ENCODE results near the gene AKR7A2. TPM values are rescaled to one million over a fixed set of nuclear protein-coding genes. Genes with fewer than 3 reads are reported as not detected.

Gene AKR7A2
- total and polyA plus RNA-seq, 10 of the 15 experiments (the other 5 are each of a cell fraction or from before 2014, with no cell fraction given) = 1.3 to 114 (median 48.0) TPM

- ChIA-PET RAD21 (ENCODE audit: unreplicated experiment) (no interaction called here), SMC1A (ENCODE audit: uncharacterized antibody, unreplicated experiment) (no interaction called here), CTCF (no interaction called here), POLR2A (no interaction called here)
- H2AFZ ChIP-seq (ENCODE audit: control insufficient read depth, low read depth, low read length) = no peak overlapping the region
- DNase-seq (ENCODE audit: low read depth, low spot score) = no peak
- no peak for FAIRE-seq
- peaks cover 4 to 12% of the 10 kb centered on the region in 2 experiments; a peak in 3 of 4 replicates for H3K36me3 ChIP-seq (ENCODE audit: control insufficient read depth in 2 of 2, insufficient read depth in 2 of 2, low read length in 1 of 2)
- no peak overlapping the region for H3K4me3 ChIP-seq
- no TSS peak for BruUV-seq (replicated peaks)
- H3K9ac ChIP-seq (ENCODE audit: control insufficient read depth, insufficient read depth, low read length) = no peak overlapping the region
- H4K20me1 ChIP-seq (ENCODE audit: control insufficient read depth, insufficient read depth) = no peaks in the 10 kb centered on the region
- intact Hi-C loops (cut with micrococcal nuclease; ENCODE audit: unreplicated experiment) (no loop called here), in situ Hi-C loops (cut with MboI) (no loop called here)
- no peaks in the 10 kb centered on the region for H3K79me2 ChIP-seq (ENCODE audit: control insufficient read depth, insufficient read depth, low read length)
- ATAC-seq = no peak
- H3K4me2 ChIP-seq (ENCODE audit: control insufficient read depth, insufficient read depth) = no peak overlapping the region
- WGBS (ENCODE audit: insufficient coverage, insufficient replicate concordance, low lambda C conversion rate, missing lambda C conversion rate) = 92% methylated on average over 3 of the region's 6 CpGs
- H3K27ac ChIP-seq (ENCODE audit: control insufficient read depth, insufficient read depth) = no peak overlapping the region
- H3K9me3 ChIP-seq (replicated peaks; ENCODE audit: control insufficient read depth, insufficient read depth, low read length) = no peaks in the 10 kb centered on the region
- H3K27me3 ChIP-seq (replicated peaks in 1 of 2; ENCODE audit: control insufficient read depth in 2 of 2, insufficient read depth in 2 of 2, low read length in 1 of 2) = no peaks in the 10 kb centered on the region
- no peaks in the 10 kb centered on the region for H3K4me1 ChIP-seq (ENCODE audit: control insufficient read depth, insufficient read depth, low read length)
- TF ChIP-seq RAD51 (IDR thresholded peaks at IDR 0.05) (no peak), MEF2A (IDR thresholded peaks at IDR 0.05; ENCODE audit: insufficient read depth, low read depth, low read length) (no peak), SKIL (IDR thresholded peaks at IDR 0.05; ENCODE audit: low read depth, poor library complexity, severe bottlenecking) (no peak), PAX5 (IDR thresholded peaks at IDR 0.05; ENCODE audit: borderline replicate concordance, low read depth, low read length) (no peak), ZBED1 (IDR thresholded peaks at IDR 0.05; ENCODE audit: borderline replicate concordance) (no peak), ZBTB33 (IDR thresholded peaks at IDR 0.05) (no peak), POLR2A (IDR thresholded peaks at IDR 0.05; ENCODE audit: low read depth, low read length) (no peak), EED (IDR thresholded peaks at IDR 0.05; ENCODE audit: low read depth) (no peak), SIX5 (IDR thresholded peaks at IDR 0.05; ENCODE audit: low read depth, low read length, severe bottlenecking) (no peak), NKRF (conservative IDR thresholded peaks at IDR 0.05) (no peak), NR2C2 (IDR thresholded peaks at IDR 0.05; ENCODE audit: borderline replicate concordance, control insufficient read depth, insufficient read length, low read depth) (no peak), NR2C1 (IDR thresholded peaks at IDR 0.05) (no peak), RELB (IDR thresholded peaks at IDR 0.05; ENCODE audit: low read depth) (no peak), BMI1 (IDR thresholded peaks at IDR 0.05; ENCODE audit: borderline replicate concordance) (no peak), SMAD5 (IDR thresholded peaks at IDR 0.05; ENCODE audit: low read depth) (no peak), MXI1 (IDR thresholded peaks at IDR 0.05; ENCODE audit: low read depth, low read length) (no peak)
These were observed 14.8 kb upstream of the AKR7A2 start for GRCh38 chr1:19326748-19327065.
